ENCODE measurements around the gene PEX5.

DNA sequence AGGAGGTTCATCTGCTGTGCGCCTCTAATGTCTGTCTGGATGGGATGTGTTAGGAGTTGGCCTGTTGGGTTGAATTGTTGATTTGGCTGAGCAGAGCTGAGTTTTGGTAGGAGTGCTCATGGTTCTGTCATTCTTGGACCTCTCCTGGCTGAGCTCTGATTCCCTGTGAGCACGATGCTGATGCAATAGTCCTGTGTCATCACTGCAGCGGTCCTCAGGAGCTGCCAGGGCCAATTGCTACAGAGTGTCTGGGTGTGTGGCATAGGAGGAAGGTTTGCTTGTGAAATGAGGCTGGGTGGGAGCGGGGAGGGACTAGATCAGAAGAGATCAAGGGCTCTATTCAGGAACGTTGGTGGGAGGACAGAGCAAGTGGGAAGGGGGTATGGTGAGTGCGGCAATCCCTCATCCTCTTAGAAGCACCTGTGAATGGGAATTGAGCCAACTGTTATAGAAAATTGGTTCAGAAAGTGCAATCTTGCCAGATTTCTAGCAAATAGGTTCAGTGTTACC lies 21.2 kb downstream of the PEX5 start:
- TF ChIP-seq, protein P1, sequence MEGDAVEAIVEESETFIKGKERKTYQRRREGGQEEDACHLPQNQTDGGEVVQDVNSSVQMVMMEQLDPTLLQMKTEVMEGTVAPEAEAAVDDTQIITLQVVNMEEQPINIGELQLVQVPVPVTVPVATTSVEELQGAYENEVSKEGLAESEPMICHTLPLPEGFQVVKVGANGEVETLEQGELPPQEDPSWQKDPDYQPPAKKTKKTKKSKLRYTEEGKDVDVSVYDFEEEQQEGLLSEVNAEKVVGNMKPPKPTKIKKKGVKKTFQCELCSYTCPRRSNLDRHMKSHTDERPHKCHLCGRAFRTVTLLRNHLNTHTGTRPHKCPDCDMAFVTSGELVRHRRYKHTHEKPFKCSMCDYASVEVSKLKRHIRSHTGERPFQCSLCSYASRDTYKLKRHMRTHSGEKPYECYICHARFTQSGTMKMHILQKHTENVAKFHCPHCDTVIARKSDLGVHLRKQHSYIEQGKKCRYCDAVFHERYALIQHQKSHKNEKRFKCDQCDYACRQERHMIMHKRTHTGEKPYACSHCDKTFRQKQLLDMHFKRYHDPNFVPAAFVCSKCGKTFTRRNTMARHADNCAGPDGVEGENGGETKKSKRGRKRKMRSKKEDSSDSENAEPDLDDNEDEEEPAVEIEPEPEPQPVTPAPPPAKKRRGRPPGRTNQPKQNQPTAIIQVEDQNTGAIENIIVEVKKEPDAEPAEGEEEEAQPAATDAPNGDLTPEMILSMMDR (IDR thresholded peaks at IDR 0.05 in 4 of 5, conservative IDR thresholded peaks at IDR 0.05 in 1 of 5): no peak
- TF ChIP-seq POLR2A (IDR thresholded peaks at IDR 0.05): no peak
